Liver (tissue), 3 donors: ENCODE measurements around the gene FARS2.

ENCODE experiments used
- EGR1 ChIP-seq, 2 donors: IDR thresholded peaks; 2 replicates each; pipeline ENCODE4 v1.6.1; 2016 to 2018; ENCODE audit warnings: antibody characterized with exemption in 2 of 2, low read depth in 2 of 2
- GABPA ChIP-seq, 2 donors: IDR thresholded peaks in 1 of 2; conservative IDR thresholded peaks in 1 of 2; 2 replicates each; pipeline ENCODE4 v1.6.1; 2016; ENCODE audit warnings: antibody characterized with exemption in 2 of 2, mild to moderate bottlenecking in 1 of 2, moderate library complexity in 1 of 2
- HNF4A ChIP-seq, 2 donors: conservative IDR thresholded peaks; 2 replicates each; pipeline ENCODE4 v1.6.1; 2016; ENCODE audit warnings: antibody characterized with exemption in 2 of 2, mild to moderate bottlenecking in 2 of 2
- JUND ChIP-seq, 2 donors: IDR thresholded peaks; 2 replicates each; pipeline ENCODE4 v1.6.1; 2016; ENCODE audit warnings: antibody characterized with exemption in 2 of 2
- RAD21 ChIP-seq, 2 donors: IDR thresholded peaks; 2 replicates each; pipeline ENCODE4 v1.6.1; 2016; ENCODE audit warnings: antibody characterized with exemption in 2 of 2, mild to moderate bottlenecking in 2 of 2
- RXRA ChIP-seq, 2 donors: IDR thresholded peaks; 2 replicates each; pipeline ENCODE4 v1.6.1; 2017 to 2018; ENCODE audit warnings: antibody characterized with exemption in 2 of 2, mild to moderate bottlenecking in 1 of 2
- SP1 ChIP-seq: IDR thresholded peaks from 2 replicates; pipeline ENCODE4 v1.6.1; 2018; ENCODE audit warnings: antibody characterized with exemption, mild to moderate bottlenecking
- TAF1 ChIP-seq: conservative IDR thresholded peaks from 2 replicates; pipeline ENCODE4 v1.6.1; 2016; ENCODE audit warnings: antibody characterized with exemption, mild to moderate bottlenecking
- YY1 ChIP-seq: IDR thresholded peaks from 2 replicates; pipeline ENCODE4 v1.6.1; 2016; ENCODE audit warnings: antibody characterized with exemption, mild to moderate bottlenecking
- TF ChIP-seq, protein P1 (sequence below): fragments of 150-350 bp; IDR thresholded peaks from 2 replicates; pipeline ENCODE4 v1.5.1; 2017; ENCODE audit warnings: improper control_type of control experiment, low read depth, low read length; ENCODE audit not compliant: missing input control
- TF ChIP-seq, protein P2 (sequence below): IDR thresholded peaks from 2 replicates; pipeline ENCODE4 v1.6.1; 2016; ENCODE audit warnings: antibody characterized with exemption
- TF ChIP-seq, protein P3 (sequence below): IDR thresholded peaks from 2 replicates; pipeline ENCODE4 v1.6.1; 2016; ENCODE audit warnings: antibody characterized with exemption
- donor health status: healthy.
- donor health status: healthy.

DNA sequence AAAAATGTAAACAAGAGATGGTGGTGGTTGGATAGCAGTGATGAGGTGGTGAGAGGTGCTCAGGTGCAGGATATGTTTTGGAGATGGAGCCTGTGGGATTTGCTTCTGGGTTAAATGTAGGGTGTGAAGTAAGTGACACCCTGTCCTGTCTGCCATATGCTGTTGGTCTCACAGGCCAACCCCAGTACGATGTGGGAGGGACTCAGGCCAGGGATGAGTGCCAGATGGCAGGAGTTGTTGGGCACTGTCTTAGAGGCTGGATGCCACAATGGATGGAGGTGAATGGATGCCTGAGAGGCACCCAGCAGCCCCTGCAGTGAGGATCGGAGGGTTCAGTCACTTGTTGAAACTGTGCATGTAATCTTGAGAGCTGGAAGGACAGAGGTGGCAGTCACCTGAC is 486.1 kb downstream of the FARS2 start:
- TF ChIP-seq TAF1 (no peak), JUND (IDR thresholded peaks at IDR 0.05) (no peak), RAD21 (IDR thresholded peaks at IDR 0.05) (no peak), GABPA (IDR thresholded peaks at IDR 0.05 in 1 of 2, conservative IDR thresholded peaks at IDR 0.05 in 1 of 2) (no peak), SP1 (no peak), HNF4A (conservative IDR thresholded peaks at IDR 0.05) (no peak), YY1 (no peak), EGR1 (IDR thresholded peaks at IDR 0.05; ENCODE audit: low read depth in 2 of 2) (no peak), RXRA (IDR thresholded peaks at IDR 0.05) (no peak)
- TF ChIP-seq, protein P1, sequence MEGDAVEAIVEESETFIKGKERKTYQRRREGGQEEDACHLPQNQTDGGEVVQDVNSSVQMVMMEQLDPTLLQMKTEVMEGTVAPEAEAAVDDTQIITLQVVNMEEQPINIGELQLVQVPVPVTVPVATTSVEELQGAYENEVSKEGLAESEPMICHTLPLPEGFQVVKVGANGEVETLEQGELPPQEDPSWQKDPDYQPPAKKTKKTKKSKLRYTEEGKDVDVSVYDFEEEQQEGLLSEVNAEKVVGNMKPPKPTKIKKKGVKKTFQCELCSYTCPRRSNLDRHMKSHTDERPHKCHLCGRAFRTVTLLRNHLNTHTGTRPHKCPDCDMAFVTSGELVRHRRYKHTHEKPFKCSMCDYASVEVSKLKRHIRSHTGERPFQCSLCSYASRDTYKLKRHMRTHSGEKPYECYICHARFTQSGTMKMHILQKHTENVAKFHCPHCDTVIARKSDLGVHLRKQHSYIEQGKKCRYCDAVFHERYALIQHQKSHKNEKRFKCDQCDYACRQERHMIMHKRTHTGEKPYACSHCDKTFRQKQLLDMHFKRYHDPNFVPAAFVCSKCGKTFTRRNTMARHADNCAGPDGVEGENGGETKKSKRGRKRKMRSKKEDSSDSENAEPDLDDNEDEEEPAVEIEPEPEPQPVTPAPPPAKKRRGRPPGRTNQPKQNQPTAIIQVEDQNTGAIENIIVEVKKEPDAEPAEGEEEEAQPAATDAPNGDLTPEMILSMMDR = no peak
- TF ChIP-seq, protein P2, sequence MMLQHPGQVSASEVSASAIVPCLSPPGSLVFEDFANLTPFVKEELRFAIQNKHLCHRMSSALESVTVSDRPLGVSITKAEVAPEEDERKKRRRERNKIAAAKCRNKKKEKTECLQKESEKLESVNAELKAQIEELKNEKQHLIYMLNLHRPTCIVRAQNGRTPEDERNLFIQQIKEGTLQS = no peak
- TF ChIP-seq, protein P3, sequence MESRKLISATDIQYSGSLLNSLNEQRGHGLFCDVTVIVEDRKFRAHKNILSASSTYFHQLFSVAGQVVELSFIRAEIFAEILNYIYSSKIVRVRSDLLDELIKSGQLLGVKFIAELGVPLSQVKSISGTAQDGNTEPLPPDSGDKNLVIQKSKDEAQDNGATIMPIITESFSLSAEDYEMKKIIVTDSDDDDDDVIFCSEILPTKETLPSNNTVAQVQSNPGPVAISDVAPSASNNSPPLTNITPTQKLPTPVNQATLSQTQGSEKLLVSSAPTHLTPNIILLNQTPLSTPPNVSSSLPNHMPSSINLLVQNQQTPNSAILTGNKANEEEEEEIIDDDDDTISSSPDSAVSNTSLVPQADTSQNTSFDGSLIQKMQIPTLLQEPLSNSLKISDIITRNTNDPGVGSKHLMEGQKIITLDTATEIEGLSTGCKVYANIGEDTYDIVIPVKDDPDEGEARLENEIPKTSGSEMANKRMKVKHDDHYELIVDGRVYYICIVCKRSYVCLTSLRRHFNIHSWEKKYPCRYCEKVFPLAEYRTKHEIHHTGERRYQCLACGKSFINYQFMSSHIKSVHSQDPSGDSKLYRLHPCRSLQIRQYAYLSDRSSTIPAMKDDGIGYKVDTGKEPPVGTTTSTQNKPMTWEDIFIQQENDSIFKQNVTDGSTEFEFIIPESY = no peak
